ENCODE measurements around the gene CALU.

DNA sequence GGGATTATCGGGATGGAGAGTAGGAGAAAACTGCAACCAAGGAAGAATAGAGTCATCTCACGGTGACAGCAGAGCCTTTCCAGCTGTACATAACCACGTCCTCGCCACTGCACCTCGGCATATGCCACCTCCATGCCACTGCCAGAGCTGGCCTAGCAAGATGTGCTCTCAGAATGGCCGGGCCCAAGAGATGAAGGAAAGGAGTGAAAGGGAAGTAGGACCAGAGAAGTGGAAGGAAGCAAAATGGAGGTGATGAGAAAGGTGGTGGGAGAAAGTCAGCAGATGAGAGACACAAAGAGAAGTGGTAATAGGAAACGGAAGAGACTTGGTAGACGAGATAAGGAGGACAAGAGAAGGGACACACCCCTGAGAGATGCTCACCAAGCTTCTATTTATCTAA, 8.0 kb upstream of the CALU start:
- no peak for TF ChIP-seq EZH2phosphoT487 (IDR thresholded peaks at IDR 0.05; ENCODE audit: unreplicated experiment)
- TF ChIP-seq, protein P1, sequence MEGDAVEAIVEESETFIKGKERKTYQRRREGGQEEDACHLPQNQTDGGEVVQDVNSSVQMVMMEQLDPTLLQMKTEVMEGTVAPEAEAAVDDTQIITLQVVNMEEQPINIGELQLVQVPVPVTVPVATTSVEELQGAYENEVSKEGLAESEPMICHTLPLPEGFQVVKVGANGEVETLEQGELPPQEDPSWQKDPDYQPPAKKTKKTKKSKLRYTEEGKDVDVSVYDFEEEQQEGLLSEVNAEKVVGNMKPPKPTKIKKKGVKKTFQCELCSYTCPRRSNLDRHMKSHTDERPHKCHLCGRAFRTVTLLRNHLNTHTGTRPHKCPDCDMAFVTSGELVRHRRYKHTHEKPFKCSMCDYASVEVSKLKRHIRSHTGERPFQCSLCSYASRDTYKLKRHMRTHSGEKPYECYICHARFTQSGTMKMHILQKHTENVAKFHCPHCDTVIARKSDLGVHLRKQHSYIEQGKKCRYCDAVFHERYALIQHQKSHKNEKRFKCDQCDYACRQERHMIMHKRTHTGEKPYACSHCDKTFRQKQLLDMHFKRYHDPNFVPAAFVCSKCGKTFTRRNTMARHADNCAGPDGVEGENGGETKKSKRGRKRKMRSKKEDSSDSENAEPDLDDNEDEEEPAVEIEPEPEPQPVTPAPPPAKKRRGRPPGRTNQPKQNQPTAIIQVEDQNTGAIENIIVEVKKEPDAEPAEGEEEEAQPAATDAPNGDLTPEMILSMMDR (conservative IDR thresholded peaks at IDR 0.05; ENCODE audit: low read depth in 2 of 2): no peak

Measured in GM23338 (cell line).